DOHH2 (cell line): ENCODE measurements around the gene MAP3K5.

Experiments
- H3F3A ChIP-seq: fragments of 200-600 bp; sonication (generic), shearing (Covaris generic); 2 replicates; pipeline ENCODE4 v1.6.0; 2016; ENCODE audit warnings: antibody characterized with exemption, mild to moderate bottlenecking; ENCODE audit not compliant: control insufficient read depth, insufficient read depth
- H3K27ac ChIP-seq: fragments of 200-600 bp; sonication (generic); 2 replicates; pipeline ENCODE4 v1.5.1; 2014; ENCODE audit warnings: low read depth, mild to moderate bottlenecking, low read length, moderate library complexity
- H3K27me3 ChIP-seq: fragments of 200-600 bp; sonication (generic); 2 replicates; pipeline ENCODE4 v1.6.1; 2014; ENCODE audit warnings: mild to moderate bottlenecking, low read length, mixed read lengths; ENCODE audit not compliant: control insufficient read depth
- H3K36me3 ChIP-seq: fragments of 200-600 bp; sonication (generic); 2 replicates; pipeline ENCODE4 v1.6.1; 2014; ENCODE audit warnings: mild to moderate bottlenecking, low read length, moderate library complexity, mixed read lengths; ENCODE audit not compliant: control insufficient read depth
- H3K4me1 ChIP-seq: fragments of 200-600 bp; sonication (generic); 2 replicates; pipeline ENCODE4 v1.6.1; 2014; ENCODE audit warnings: mild to moderate bottlenecking, low read length, mixed read lengths; ENCODE audit not compliant: control insufficient read depth
- H3K4me2 ChIP-seq: fragments of 200-600 bp; sonication (generic); 2 replicates; pipeline ENCODE4 v1.6.0; 2014; ENCODE audit warnings: mild to moderate bottlenecking, low read length, moderate library complexity
- H3K4me3 ChIP-seq: fragments of 200-600 bp; sonication (generic); 2 replicates; pipeline ENCODE4 v1.5.1; 2014; ENCODE audit warnings: mild to moderate bottlenecking, low read length, mixed read lengths
- H3K79me2 ChIP-seq: fragments of 200-600 bp; sonication (generic); 2 replicates; pipeline ENCODE4 v1.6.1; 2014; ENCODE audit warnings: mild to moderate bottlenecking, low read length, mixed read lengths; ENCODE audit not compliant: control insufficient read depth
- H3K9me2 ChIP-seq: fragments of 200-600 bp; sonication (generic); replicated peaks from 2 replicates; pipeline ENCODE4 v1.6.1; 2014; ENCODE audit warnings: mild to moderate bottlenecking, low read length, mixed read lengths; ENCODE audit not compliant: control insufficient read depth
- H3K9me3 ChIP-seq: fragments of 200-600 bp; sonication (generic); 2 replicates; pipeline ENCODE4 v1.6.1; 2014; ENCODE audit warnings: antibody characterized with exemption, low read length, mixed read lengths; ENCODE audit not compliant: control insufficient read depth, insufficient read depth
- H4K20me1 ChIP-seq: fragments of 200-600 bp; sonication (generic); 2 replicates; pipeline ENCODE4 v1.6.0; 2014; ENCODE audit warnings: low read depth, mild to moderate bottlenecking, antibody characterized with exemption, low read length, moderate library complexity; ENCODE audit not compliant: control insufficient read depth, insufficient read depth
- CTCF ChIP-seq: fragments of 200-600 bp; sonication (generic); IDR thresholded peaks from one replicate; pipeline ENCODE4 v1.5.1; 2014; ENCODE audit warnings: antibody characterized with exemption, mild to moderate bottlenecking, low read depth, low read length; ENCODE audit not compliant: poor library complexity, severe bottlenecking
- EZH2phosphoT487 ChIP-seq: fragments of 200-600 bp; sonication (generic); IDR thresholded peaks from 2 replicates; pipeline ENCODE4 v1.6.1; 2017; ENCODE audit warnings: borderline replicate concordance, mild to moderate bottlenecking, antibody characterized with exemption, low read length, moderate library complexity, mixed read lengths

Gene MAP3K5

GRCh38 chr6:136571496-136571895 is 220.8 kb downstream of the MAP3K5 start:
- H3K4me1 ChIP-seq = no peaks in the 10 kb centered on the region
- peaks cover 10% of the 10 kb centered on the region; the same call in 1 of the 2 replicates for H3K9me3 ChIP-seq
- H3K9me2 ChIP-seq = no peaks in the 10 kb centered on the region
- no peaks in the 10 kb centered on the region for H4K20me1 ChIP-seq
- H3K4me2 ChIP-seq = no peak overlapping the region
- no peak overlapping the region for H3K27ac ChIP-seq
- no peak overlapping the region for H3K4me3 ChIP-seq
- no peaks in the 10 kb centered on the region for H3K27me3 ChIP-seq
- no peaks in the 10 kb centered on the region for H3F3A ChIP-seq
- no peaks in the 10 kb centered on the region for H3K79me2 ChIP-seq
- TF ChIP-seq CTCF (no peak), EZH2phosphoT487 (no peak)
- H3K36me3 ChIP-seq = no peaks in the 10 kb centered on the region

- H3K4me2 ChIP-seq = no peak overlapping the region
- no peaks in the 10 kb centered on the region for H3K4me1 ChIP-seq
- H3K27me3 ChIP-seq = no peaks in the 10 kb centered on the region
- peaks cover 10% of the 10 kb centered on the region; the same call in 1 of the 2 replicates for H3K9me3 ChIP-seq
- H3K4me3 ChIP-seq = no peak overlapping the region
- H3K79me2 ChIP-seq = no peaks in the 10 kb centered on the region
- H3F3A ChIP-seq = no peaks in the 10 kb centered on the region
- no peaks in the 10 kb centered on the region for H3K9me2 ChIP-seq
- no peaks in the 10 kb centered on the region for H4K20me1 ChIP-seq
- no peak for TF ChIP-seq EZH2phosphoT487
- no peak for TF ChIP-seq CTCF
- no peaks in the 10 kb centered on the region for H3K36me3 ChIP-seq
- H3K27ac ChIP-seq = no peak overlapping the region
Measured at GRCh38 chr6:136571065-136571464, 221.2 kb downstream of the MAP3K5 start.

GRCh38 chr6:136568129-136568528 is 224.1 kb downstream of the MAP3K5 start:
- H3K4me3 ChIP-seq = no peak overlapping the region
- H3K79me2 ChIP-seq = no peaks in the 10 kb centered on the region
- no peaks in the 10 kb centered on the region for H3K36me3 ChIP-seq
- H3K4me1 ChIP-seq = no peaks in the 10 kb centered on the region
- no peak for TF ChIP-seq EZH2phosphoT487
- TF ChIP-seq CTCF = no peak
- H3K4me2 ChIP-seq = no peak overlapping the region
- no peaks in the 10 kb centered on the region for H3K27me3 ChIP-seq
- H4K20me1 ChIP-seq = no peaks in the 10 kb centered on the region
- H3K9me2 ChIP-seq = no peaks in the 10 kb centered on the region
- no peaks in the 10 kb centered on the region for H3F3A ChIP-seq
- H3K9me3 ChIP-seq = peaks cover 10% of the 10 kb centered on the region; the same call in 1 of the 2 replicates
- H3K27ac ChIP-seq = no peak overlapping the region
